Suppressor macrophage treated with lipopolysaccharide for 4 hours (primary cell): ENCODE results near the gene CRYZL1.
A peak's percentile ranks its signal among the peaks of the same experiment; 100 is the strongest.
"Not testable (repeated sequence)": the region's sequence is repeated elsewhere in the genome, so short reads cannot be mapped to it uniquely, and the experiment has no call there.

Source experiments
- DNase-seq: peaks from one replicate; pipeline ENCODE4 v3.0.0-alpha.2; 2020

CRYZL1 gene

GRCh38 chr21:33641352-33642026, at the start of gene CRYZL1:
Gene CRYZL1 (minus strand): TSS chr21:33641741. CDS start chr21:33631551, 10,190 bp downstream.
- DNase-seq = peak; percentile 100

GRCh38 chr21:33690874-33691273, 49.3 kb upstream of the CRYZL1 start:
- no peak for DNase-seq

GRCh38 chr21:33688353-33688752, 46.8 kb upstream of the CRYZL1 start:
- DNase-seq = no peak

- DNase-seq = no peak
Observed at GRCh38 chr21:33687634-33688033, 46.1 kb upstream of the CRYZL1 start.

- DNase-seq = peak; percentile 53
Observed at GRCh38 chr21:33686386-33686785, 44.8 kb upstream of the CRYZL1 start.

GRCh38 chr21:33685613-33686197, 44.2 kb upstream of the CRYZL1 start:
- DNase-seq = peak; percentile 28

GRCh38 chr21:33684923-33685560, 43.5 kb upstream of the CRYZL1 start:
- no peak for DNase-seq

GRCh38 chr21:33684068-33684467, 42.5 kb upstream of the CRYZL1 start:
- no peak for DNase-seq

GRCh38 chr21:33682992-33683627, 41.6 kb upstream of the CRYZL1 start:
- DNase-seq = peak; percentile 49

GRCh38 chr21:33680870-33681269, 39.3 kb upstream of the CRYZL1 start:
- DNase-seq = no peak

GRCh38 chr21:33677450-33677849, 35.9 kb upstream of the CRYZL1 start:
- no peak for DNase-seq

- DNase-seq = not testable (repeated sequence)
Observed at GRCh38 chr21:33676666-33677065, 35.1 kb upstream of the CRYZL1 start.

- no peak for DNase-seq
Observed at GRCh38 chr21:33674226-33674625, 32.7 kb upstream of the CRYZL1 start.

- no peak for DNase-seq
Observed at GRCh38 chr21:33673473-33673872, 31.9 kb upstream of the CRYZL1 start.

GRCh38 chr21:33670076-33670978, 28.8 kb upstream of the CRYZL1 start:
- peak; percentile 59 for DNase-seq

GRCh38 chr21:33668620-33669019, 27.1 kb upstream of the CRYZL1 start:
- DNase-seq = no peak

- DNase-seq = no peak
Observed at GRCh38 chr21:33668180-33668579, 26.6 kb upstream of the CRYZL1 start.

GRCh38 chr21:33667636-33668035, 26.1 kb upstream of the CRYZL1 start:
- no peak for DNase-seq

- no peak for DNase-seq
Observed at GRCh38 chr21:33666153-33666552, 24.6 kb upstream of the CRYZL1 start.

GRCh38 chr21:33664135-33664534, 22.6 kb upstream of the CRYZL1 start:
- DNase-seq = no peak

GRCh38 chr21:33663241-33663640, 21.7 kb upstream of the CRYZL1 start:
- DNase-seq = no peak

GRCh38 chr21:33662046-33662445, 20.5 kb upstream of the CRYZL1 start:
- DNase-seq = no peak

GRCh38 chr21:33661146-33661545, 19.6 kb upstream of the CRYZL1 start:
- no peak for DNase-seq
